GM23338 (cell line): ENCODE measurements around the gene TGM2.

ENCODE experiments used
- CREB1 ChIP-seq: fragments of 250-450 bp; sonication (Bioruptor Pico); IDR thresholded peaks from 2 replicates; pipeline ENCODE4 v1.5.0; 2020; ENCODE audit warnings: low read depth, mild to moderate bottlenecking, moderate library complexity
- EZH2 ChIP-seq: fragments of 200-600 bp; sonication (generic); IDR thresholded peaks from one replicate; pipeline ENCODE4 v1.8.0; 2017; ENCODE audit warnings: antibody characterized with exemption, mild to moderate bottlenecking, low read depth; ENCODE audit not compliant: unreplicated experiment
- EZH2phosphoT487 ChIP-seq: fragments of 200-600 bp; sonication (generic); IDR thresholded peaks from one replicate; pipeline ENCODE4 v1.8.1; 2018; ENCODE audit warnings: antibody characterized with exemption; ENCODE audit not compliant: unreplicated experiment
- JUNB ChIP-seq: IDR thresholded peaks from one replicate; pipeline ENCODE4 v1.6.1; 2016; ENCODE audit warnings: antibody characterized with exemption; ENCODE audit not compliant: unreplicated experiment
- POLR2AphosphoS5 ChIP-seq: IDR thresholded peaks from 2 replicates; pipeline ENCODE4 v1.6.1; 2016; ENCODE audit warnings: antibody characterized with exemption, low read depth
- TF ChIP-seq, protein P1 (sequence below), 2 experiments: fragments of 200-600 bp in 1 of 2; sonication (generic) in 1 of 2; conservative IDR thresholded peaks; 2 replicates each; pipeline versions ENCODE4 v1.5.1 to v1.6.1; 2016 to 2017; ENCODE audit warnings: antibody characterized with exemption in 2 of 2, low read depth in 2 of 2, mild to moderate bottlenecking in 2 of 2, moderate library complexity in 1 of 2
- TF ChIP-seq, protein P2 (sequence below): IDR thresholded peaks from one replicate; pipeline ENCODE4 v1.6.1; 2018; ENCODE audit warnings: antibody characterized with exemption; ENCODE audit not compliant: unreplicated experiment

DNA sequence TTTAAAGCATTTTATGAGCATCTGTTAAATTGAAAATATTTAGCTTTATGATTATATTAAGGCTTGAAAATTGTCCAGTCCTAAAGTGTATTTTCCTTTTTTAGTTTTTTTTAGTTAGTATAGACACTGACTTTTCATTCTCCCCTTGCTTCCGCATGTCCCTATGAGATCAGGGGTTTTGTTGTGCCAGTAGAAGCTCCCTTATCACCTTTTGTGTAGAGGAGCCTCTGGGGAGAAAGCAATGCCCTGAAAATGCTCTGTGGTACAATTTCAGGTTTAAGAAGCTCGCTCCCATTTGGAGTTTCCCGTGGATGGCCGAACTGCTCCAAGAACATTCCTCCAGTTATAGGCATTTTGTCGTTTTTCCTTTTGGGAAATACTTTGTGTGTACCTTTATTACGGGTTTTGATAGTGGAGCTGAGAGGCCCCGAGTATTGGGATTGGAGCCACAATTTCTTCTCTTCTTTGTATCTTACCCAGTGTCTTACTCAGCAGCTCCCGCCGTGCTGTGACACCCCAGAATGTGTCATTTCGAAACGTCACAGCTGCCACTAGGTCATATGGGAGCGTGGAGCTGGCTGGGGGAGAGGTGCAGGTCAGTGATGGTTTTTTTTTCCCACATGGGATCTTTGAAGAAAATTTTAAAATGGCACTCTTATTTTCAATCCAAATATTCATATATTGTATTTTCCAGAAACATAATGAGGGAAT is 81.6 kb downstream of the TGM2 start:
- TF ChIP-seq, protein P1, sequence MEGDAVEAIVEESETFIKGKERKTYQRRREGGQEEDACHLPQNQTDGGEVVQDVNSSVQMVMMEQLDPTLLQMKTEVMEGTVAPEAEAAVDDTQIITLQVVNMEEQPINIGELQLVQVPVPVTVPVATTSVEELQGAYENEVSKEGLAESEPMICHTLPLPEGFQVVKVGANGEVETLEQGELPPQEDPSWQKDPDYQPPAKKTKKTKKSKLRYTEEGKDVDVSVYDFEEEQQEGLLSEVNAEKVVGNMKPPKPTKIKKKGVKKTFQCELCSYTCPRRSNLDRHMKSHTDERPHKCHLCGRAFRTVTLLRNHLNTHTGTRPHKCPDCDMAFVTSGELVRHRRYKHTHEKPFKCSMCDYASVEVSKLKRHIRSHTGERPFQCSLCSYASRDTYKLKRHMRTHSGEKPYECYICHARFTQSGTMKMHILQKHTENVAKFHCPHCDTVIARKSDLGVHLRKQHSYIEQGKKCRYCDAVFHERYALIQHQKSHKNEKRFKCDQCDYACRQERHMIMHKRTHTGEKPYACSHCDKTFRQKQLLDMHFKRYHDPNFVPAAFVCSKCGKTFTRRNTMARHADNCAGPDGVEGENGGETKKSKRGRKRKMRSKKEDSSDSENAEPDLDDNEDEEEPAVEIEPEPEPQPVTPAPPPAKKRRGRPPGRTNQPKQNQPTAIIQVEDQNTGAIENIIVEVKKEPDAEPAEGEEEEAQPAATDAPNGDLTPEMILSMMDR (conservative IDR thresholded peaks at IDR 0.05; ENCODE audit: low read depth in 2 of 2): no peak
- TF ChIP-seq POLR2AphosphoS5 (no peak), JUNB (no peak), EZH2 (no peak), CREB1 (no peak), EZH2phosphoT487 (no peak)
- TF ChIP-seq, protein P2, sequence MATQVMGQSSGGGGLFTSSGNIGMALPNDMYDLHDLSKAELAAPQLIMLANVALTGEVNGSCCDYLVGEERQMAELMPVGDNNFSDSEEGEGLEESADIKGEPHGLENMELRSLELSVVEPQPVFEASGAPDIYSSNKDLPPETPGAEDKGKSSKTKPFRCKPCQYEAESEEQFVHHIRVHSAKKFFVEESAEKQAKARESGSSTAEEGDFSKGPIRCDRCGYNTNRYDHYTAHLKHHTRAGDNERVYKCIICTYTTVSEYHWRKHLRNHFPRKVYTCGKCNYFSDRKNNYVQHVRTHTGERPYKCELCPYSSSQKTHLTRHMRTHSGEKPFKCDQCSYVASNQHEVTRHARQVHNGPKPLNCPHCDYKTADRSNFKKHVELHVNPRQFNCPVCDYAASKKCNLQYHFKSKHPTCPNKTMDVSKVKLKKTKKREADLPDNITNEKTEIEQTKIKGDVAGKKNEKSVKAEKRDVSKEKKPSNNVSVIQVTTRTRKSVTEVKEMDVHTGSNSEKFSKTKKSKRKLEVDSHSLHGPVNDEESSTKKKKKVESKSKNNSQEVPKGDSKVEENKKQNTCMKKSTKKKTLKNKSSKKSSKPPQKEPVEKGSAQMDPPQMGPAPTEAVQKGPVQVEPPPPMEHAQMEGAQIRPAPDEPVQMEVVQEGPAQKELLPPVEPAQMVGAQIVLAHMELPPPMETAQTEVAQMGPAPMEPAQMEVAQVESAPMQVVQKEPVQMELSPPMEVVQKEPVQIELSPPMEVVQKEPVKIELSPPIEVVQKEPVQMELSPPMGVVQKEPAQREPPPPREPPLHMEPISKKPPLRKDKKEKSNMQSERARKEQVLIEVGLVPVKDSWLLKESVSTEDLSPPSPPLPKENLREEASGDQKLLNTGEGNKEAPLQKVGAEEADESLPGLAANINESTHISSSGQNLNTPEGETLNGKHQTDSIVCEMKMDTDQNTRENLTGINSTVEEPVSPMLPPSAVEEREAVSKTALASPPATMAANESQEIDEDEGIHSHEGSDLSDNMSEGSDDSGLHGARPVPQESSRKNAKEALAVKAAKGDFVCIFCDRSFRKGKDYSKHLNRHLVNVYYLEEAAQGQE: no peak
